ENCODE results near the gene CHD5.

CHD5 gene

GRCh38 chr1:6052543-6053205 is 127.4 kb downstream of the CHD5 start:
- peak; percentile 34 to 65 for DNase-seq

Measured in inflammatory macrophage treated with lipopolysaccharide for 1 hour (primary cell).